Lower leg skin (tissue), 3 donors: ENCODE data around the gene KCNH5.

Source experiments
- POLR2A ChIP-seq, 2 donors: fragments of 450-650 bp; IDR thresholded peaks; one replicate each; pipeline ENCODE4 v1.6.1; 2016 to 2017; ENCODE audit warnings: antibody characterized with exemption in 2 of 2, mild to moderate bottlenecking in 1 of 2, moderate library complexity in 1 of 2
- TF ChIP-seq, protein P1 (sequence below), 3 donors: fragments of 450-650 bp; IDR thresholded peaks; one replicate each; pipeline ENCODE4 v1.5.1; 2016; ENCODE audit warnings: antibody characterized with exemption in 3 of 3, mild to moderate bottlenecking in 3 of 3, moderate library complexity in 2 of 3

DNA sequence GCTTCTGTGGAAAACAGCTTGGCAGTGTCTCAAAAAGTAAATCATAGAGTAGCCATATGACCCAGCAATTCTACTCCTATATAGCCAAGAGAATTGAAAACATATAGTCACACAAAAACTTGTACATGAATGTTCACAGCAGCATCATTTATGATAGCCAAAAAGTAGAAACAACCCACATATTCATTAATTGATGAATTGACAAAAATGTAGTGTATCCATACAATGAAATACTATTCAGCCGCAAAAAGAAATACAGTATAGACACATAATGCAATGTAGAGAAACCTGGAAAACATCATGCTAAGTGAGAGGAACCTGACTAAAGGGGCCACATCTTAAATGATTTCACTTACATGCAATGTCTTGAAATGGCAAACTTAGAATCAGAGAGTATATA, 326.6 kb downstream of the KCNH5 start:
- TF ChIP-seq, protein P1, sequence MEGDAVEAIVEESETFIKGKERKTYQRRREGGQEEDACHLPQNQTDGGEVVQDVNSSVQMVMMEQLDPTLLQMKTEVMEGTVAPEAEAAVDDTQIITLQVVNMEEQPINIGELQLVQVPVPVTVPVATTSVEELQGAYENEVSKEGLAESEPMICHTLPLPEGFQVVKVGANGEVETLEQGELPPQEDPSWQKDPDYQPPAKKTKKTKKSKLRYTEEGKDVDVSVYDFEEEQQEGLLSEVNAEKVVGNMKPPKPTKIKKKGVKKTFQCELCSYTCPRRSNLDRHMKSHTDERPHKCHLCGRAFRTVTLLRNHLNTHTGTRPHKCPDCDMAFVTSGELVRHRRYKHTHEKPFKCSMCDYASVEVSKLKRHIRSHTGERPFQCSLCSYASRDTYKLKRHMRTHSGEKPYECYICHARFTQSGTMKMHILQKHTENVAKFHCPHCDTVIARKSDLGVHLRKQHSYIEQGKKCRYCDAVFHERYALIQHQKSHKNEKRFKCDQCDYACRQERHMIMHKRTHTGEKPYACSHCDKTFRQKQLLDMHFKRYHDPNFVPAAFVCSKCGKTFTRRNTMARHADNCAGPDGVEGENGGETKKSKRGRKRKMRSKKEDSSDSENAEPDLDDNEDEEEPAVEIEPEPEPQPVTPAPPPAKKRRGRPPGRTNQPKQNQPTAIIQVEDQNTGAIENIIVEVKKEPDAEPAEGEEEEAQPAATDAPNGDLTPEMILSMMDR (IDR thresholded peaks at IDR 0.05), result no peak
- no peak for TF ChIP-seq POLR2A (IDR thresholded peaks at IDR 0.05)
